ENCODE data around the gene MAP2K5. TPM values are rescaled to one million over a fixed set of nuclear protein-coding genes. Genes with fewer than 3 reads are reported as not detected.

The MAP2K5 gene
- total and polyA plus RNA-seq, 8 donors, result 1.8 to 94.6 (median 11.1) TPM

DNA sequence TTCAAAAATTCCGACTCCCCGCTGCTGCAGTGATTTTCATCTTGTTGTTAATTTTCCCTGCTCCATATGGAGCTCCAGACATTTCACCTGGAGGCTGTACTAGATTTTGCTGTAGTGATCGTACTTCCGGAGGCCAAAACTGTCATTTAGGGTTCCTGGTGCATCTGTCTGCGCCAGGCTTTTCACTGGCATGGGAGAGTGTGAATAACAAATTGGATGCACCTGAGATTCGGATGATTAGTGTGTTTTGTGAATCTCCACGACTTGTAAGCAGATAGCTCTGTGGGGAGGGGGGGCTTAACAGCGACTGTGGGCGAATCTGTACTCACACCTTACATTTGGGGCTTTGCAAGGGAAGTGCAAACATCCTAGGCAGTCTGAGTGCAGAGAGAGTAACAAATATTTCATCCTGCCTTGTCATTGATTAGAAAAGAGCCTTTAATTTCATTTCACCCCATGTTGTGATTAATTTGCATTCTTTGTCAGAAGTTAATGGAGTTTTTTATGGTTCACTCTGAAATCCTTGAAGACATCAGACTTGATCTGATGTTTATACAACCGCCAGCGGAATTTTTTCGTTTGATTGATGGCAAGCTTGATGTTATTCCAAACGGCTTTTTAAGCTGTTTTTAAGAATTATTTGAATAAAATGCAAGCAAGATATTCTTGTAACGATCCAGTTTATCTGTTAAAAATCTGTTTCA lies 190.3 kb downstream of the MAP2K5 start:
- Histone ChIP-seq H3K9me3 (no peaks in the 10 kb centered on the region), H3K4me1 (peaks cover 0 to 17% (median 7%) of the 10 kb centered on the region in 4 donors), H3K27ac (no peak overlapping the region), H3K4me3 (no peak overlapping the region), H3K27me3 (no peaks in the 10 kb centered on the region), H3K36me3 (no peaks in the 10 kb centered on the region)
- intact Hi-C loops (cut with DNase I; ENCODE audit: low total_unique reads), result no loop called here
- TF ChIP-seq POLR2A (IDR thresholded peaks at IDR 0.05) (no peak), POLR2AphosphoS5 (IDR thresholded peaks at IDR 0.05) (no peak), EP300 (IDR thresholded peaks at IDR 0.05) (no peak)
- TF ChIP-seq, protein P1, sequence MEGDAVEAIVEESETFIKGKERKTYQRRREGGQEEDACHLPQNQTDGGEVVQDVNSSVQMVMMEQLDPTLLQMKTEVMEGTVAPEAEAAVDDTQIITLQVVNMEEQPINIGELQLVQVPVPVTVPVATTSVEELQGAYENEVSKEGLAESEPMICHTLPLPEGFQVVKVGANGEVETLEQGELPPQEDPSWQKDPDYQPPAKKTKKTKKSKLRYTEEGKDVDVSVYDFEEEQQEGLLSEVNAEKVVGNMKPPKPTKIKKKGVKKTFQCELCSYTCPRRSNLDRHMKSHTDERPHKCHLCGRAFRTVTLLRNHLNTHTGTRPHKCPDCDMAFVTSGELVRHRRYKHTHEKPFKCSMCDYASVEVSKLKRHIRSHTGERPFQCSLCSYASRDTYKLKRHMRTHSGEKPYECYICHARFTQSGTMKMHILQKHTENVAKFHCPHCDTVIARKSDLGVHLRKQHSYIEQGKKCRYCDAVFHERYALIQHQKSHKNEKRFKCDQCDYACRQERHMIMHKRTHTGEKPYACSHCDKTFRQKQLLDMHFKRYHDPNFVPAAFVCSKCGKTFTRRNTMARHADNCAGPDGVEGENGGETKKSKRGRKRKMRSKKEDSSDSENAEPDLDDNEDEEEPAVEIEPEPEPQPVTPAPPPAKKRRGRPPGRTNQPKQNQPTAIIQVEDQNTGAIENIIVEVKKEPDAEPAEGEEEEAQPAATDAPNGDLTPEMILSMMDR (IDR thresholded peaks at IDR 0.05), result no peak
- no peak for DNase-seq
- WGBS, 5 donors, result 83 to 86% (median 86%) methylated on average over 14 of the region's 14 CpGs

DNA sequence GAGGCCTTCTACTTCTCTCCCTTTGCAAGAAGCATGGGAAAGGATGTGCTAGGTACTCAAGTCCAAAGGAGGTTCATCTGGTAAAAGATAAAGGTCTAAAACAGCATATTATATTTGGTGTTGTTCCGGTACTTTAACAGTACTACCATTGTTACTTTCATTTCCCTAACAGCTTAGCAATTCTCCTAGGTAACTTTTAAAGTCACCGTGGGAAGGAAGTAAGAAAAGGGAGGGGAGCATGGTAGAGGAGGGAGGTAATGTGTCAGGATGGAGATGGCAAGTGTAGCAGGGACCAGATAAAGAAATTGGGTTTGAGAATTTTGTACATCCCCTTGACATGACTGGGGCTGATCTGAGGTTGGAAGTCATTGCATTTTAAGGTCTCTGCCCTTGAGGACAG lies 193.4 kb downstream of the MAP2K5 start:
- H3K27ac ChIP-seq, result no peak overlapping the region
- peaks cover 0 to 17% (median 7%) of the 10 kb centered on the region in 4 donors for H3K4me1 ChIP-seq
- H3K4me3 ChIP-seq, result no peak overlapping the region
- WGBS, 5 donors, result 6 to 15% (median 14%) methylated on average over 2 of the region's 2 CpGs
- H3K9me3 ChIP-seq, result no peaks in the 10 kb centered on the region
- intact Hi-C loops (cut with DNase I; ENCODE audit: low total_unique reads), result no loop called here
- no peaks in the 10 kb centered on the region for H3K27me3 ChIP-seq
- no peaks in the 10 kb centered on the region for H3K36me3 ChIP-seq
- no peak for TF ChIP-seq POLR2AphosphoS5 (IDR thresholded peaks at IDR 0.05)
- DNase-seq, result no peak

DNA sequence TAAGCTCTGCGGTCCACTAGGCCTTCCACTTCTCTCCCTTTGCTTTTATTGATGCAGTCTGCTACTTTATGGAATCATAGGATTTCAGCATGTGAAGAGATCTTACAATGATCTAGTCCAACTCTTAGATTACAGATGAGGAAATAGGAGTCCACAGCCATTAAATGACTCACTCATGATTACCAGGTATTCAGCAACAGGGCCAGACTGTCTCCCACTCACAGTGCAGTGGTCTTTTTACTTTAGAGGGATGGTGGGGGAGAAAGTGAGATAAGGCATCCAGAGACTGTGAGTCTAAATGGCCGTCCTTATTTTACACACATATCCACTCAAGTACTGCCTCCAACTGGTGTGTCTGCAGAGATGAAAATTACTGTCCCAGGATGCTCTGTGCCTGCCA lies 194.3 kb downstream of the MAP2K5 start:
- TF ChIP-seq, protein P1 (IDR thresholded peaks at IDR 0.05), result no peak
- TF ChIP-seq EP300 (IDR thresholded peaks at IDR 0.05) (no peak), POLR2AphosphoS5 (IDR thresholded peaks at IDR 0.05) (no peak), POLR2A (IDR thresholded peaks at IDR 0.05) (no peak)
- no peaks in the 10 kb centered on the region for H3K36me3 ChIP-seq
- WGBS, 5 donors, result 91 to 100% (median 96%) methylated on average over 2 of the region's 2 CpGs
- no peak overlapping the region for H3K4me3 ChIP-seq
- no peak for DNase-seq
- H3K27me3 ChIP-seq, result no peaks in the 10 kb centered on the region
- H3K27ac ChIP-seq, result no peak overlapping the region
- intact Hi-C loops (cut with DNase I; ENCODE audit: low total_unique reads), result no loop called here
- no peaks in the 10 kb centered on the region for H3K9me3 ChIP-seq
- H3K4me1 ChIP-seq, result peaks cover 0 to 11% (median 7%) of the 10 kb centered on the region in 4 donors

DNA sequence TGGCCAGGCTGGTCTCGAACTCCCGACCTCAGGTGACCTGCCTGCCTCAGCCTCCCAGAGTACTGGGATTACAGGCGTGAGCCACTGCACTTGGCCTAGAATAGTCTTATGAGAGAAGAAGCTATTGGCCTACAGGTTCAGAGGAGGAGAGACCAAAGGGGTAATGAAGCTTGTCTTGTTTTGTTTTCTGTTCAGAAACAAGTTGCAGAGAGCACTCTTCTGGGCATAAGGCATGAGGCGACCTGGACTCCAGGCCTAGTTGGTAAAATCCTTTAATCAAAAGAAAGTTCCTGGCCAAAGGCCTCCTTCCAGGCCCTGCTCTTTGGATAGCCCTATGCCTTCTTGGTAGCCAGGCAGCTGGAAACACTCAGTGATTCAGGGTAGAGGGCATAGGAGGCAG lies 195.6 kb downstream of the MAP2K5 start:
- DNase-seq, result no peak
- H3K27ac ChIP-seq, result no peak overlapping the region
- no peaks in the 10 kb centered on the region for H3K27me3 ChIP-seq
- intact Hi-C loops (cut with DNase I; ENCODE audit: low total_unique reads), result no loop called here
- no peak overlapping the region for H3K4me3 ChIP-seq
- no peaks in the 10 kb centered on the region for H3K36me3 ChIP-seq
- WGBS, 5 donors, result 69 to 73% (median 71%) methylated on average over 4 of the region's 4 CpGs
- H3K4me1 ChIP-seq, result peaks cover 0 to 11% (median 7%) of the 10 kb centered on the region in 4 donors
- H3K9me3 ChIP-seq, result no peaks in the 10 kb centered on the region
- TF ChIP-seq, protein P1 (IDR thresholded peaks at IDR 0.05), result no peak
- no peak for TF ChIP-seq POLR2A (IDR thresholded peaks at IDR 0.05)
- TF ChIP-seq POLR2AphosphoS5 (IDR thresholded peaks at IDR 0.05), result no peak
- no peak for TF ChIP-seq EP300 (IDR thresholded peaks at IDR 0.05)

DNA sequence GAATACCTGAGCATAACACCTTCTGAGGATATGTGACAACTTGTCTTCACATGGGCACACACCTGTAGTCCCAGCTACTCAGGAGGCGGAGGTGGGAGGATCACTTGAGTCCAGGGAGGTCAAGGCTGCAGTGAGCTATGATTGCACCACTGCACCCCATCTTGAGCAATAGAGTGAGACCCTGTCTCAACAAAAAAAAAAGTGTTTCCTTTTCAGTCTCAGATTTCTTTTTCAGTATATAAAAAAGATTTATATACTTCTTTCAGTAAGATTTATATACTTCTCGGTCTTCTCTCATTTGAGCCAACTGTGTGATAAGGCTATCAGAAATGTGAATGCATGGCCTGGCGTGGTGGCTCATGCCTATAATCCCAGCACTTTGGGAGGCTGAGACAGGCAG lies 197.9 kb downstream of the MAP2K5 start:
- intact Hi-C loops (cut with DNase I; ENCODE audit: low total_unique reads), result no loop called here
- Histone ChIP-seq H3K27me3 (no peaks in the 10 kb centered on the region), H3K4me3 (no peak overlapping the region), H3K27ac (no peak overlapping the region), H3K4me1 (peaks cover 0 to 16% (median 5%) of the 10 kb centered on the region in 4 donors), H3K9me3 (no peaks in the 10 kb centered on the region), H3K36me3 (no peaks in the 10 kb centered on the region)
- WGBS, 5 donors, result 88 to 99% (median 96%) methylated on average over 3 of the region's 3 CpGs
- TF ChIP-seq POLR2A (IDR thresholded peaks at IDR 0.05), result no peak
- TF ChIP-seq, protein P1 (IDR thresholded peaks at IDR 0.05), result no peak
- TF ChIP-seq POLR2AphosphoS5 (IDR thresholded peaks at IDR 0.05), result no peak
- TF ChIP-seq EP300 (IDR thresholded peaks at IDR 0.05), result no peak
- no peak for DNase-seq
